ENCODE measurements around the gene PDE6A. TPM values are rescaled to one million over a fixed set of nuclear protein-coding genes. Genes with fewer than 3 reads are reported as not detected.

PDE6A gene
- total and polyA plus RNA-seq, 9 of the 15 experiments (the other 6 are each of a cell fraction or from before 2014, with no cell fraction given): 0.01 to 0.04 (median 0.01) TPM; not detected in 6

- TF ChIP-seq CHD7 (IDR thresholded peaks at IDR 0.05; ENCODE audit: low read depth, low read length) (no peak), ZKSCAN3 (CRISPR knock-in tag; IDR thresholded peaks at IDR 0.05) (no peak), MXD1 (CRISPR knock-in tag; IDR thresholded peaks at IDR 0.05; ENCODE audit: borderline replicate concordance, poor library complexity, severe bottlenecking) (no peak)
These were observed 33.6 kb downstream of the PDE6A start (continued) for GRCh38 chr5:149911031-149911430.
